Breast epithelium (tissue), 4 donors: ENCODE data around the gene THSD4. TPM values are rescaled to one million over a fixed set of nuclear protein-coding genes. Genes with fewer than 3 reads are reported as not detected.

Source experiments
- DNase-seq, 2 donors: peaks; one replicate each; pipeline ENCODE4 v3.0.0-alpha.2; 2019; ENCODE audit warnings: low spot score in 2 of 2
- H3K27ac ChIP-seq, 2 donors: fragments of 200-600 bp; sonication (generic) in 1 of 2; one replicate each; pipeline ENCODE4 v1.5.1; 2016 to 2019; ENCODE audit warnings: mild to moderate bottlenecking in 1 of 2
- H3K27me3 ChIP-seq, 2 donors: fragments of 200-600 bp; sonication (generic) in 1 of 2; one replicate each; pipeline versions ENCODE4 v1.5.1 to v1.6.0; 2017 to 2019; ENCODE audit warnings: control low read depth in 1 of 2, mild to moderate bottlenecking in 1 of 2
- H3K36me3 ChIP-seq: fragments of 200-600 bp; one replicate; pipeline ENCODE4 v1.5.1; 2019
- H3K4me1 ChIP-seq, 2 donors: fragments of 200-600 bp; sonication (generic); one replicate each; pipeline ENCODE4 v1.5.1; 2016 to 2019; ENCODE audit warnings: control low read depth in 1 of 2
- H3K4me3 ChIP-seq, 3 donors: fragments of 200-600 bp; sonication (generic); 1 replicate in 2 of 3; 2 replicates in 1 of 3; pipeline ENCODE4 v1.5.1; 2016 to 2019; ENCODE audit warnings: mild to moderate bottlenecking in 3 of 3, moderate library complexity in 2 of 3
- H3K9me3 ChIP-seq, 2 donors: fragments of 200-600 bp; sonication (generic) in 1 of 2; one replicate each; pipeline ENCODE4 v1.5.1; 2016 to 2019; ENCODE audit warnings: control low read depth in 1 of 2
- CTCF ChIP-seq, 3 donors: fragments of 450-650 bp; IDR thresholded peaks; one replicate each; pipeline ENCODE4 v1.5.1; 2016 to 2017; ENCODE audit warnings: antibody characterized with exemption in 3 of 3, mild to moderate bottlenecking in 3 of 3, moderate library complexity in 3 of 3
- POLR2A ChIP-seq: fragments of 450-650 bp; IDR thresholded peaks from one replicate; pipeline ENCODE4 v1.6.1; 2016; ENCODE audit warnings: antibody characterized with exemption, mild to moderate bottlenecking, moderate library complexity
- POLR2AphosphoS5 ChIP-seq, 3 donors: sonication (generic); formaldehyde crosslinking; IDR thresholded peaks; one replicate each; pipeline ENCODE4 v1.6.1; 2017; ENCODE audit warnings: antibody characterized with exemption in 3 of 3
- intact Hi-C: fragments of 100-400 bp; cut with DNase I; formaldehyde crosslinking; loops from one replicate; pipeline ENCODE4 v1.15.1; 2023; ENCODE audit warnings: low total_unique reads
- total RNA-seq, 3 donors: library from RNA; depleted of rRNA; stranded (reverse); fragments of >200 nt; gene quantifications; one replicate each; pipeline ENCODE4 v1.1.0, GENCODE V29; 2016

THSD4 gene
- total RNA-seq, 3 donors from 2014 or later, result 0.64 to 58.7 (median 41.3) TPM

GRCh38 chr15:71650603-71651002 lies 535.3 kb downstream of the THSD4 start:
- H3K27me3 ChIP-seq, result no peaks in the 10 kb centered on the region
- no peak for TF ChIP-seq CTCF (IDR thresholded peaks at IDR 0.05)
- TF ChIP-seq POLR2AphosphoS5 (IDR thresholded peaks at IDR 0.05), result no peak
- TF ChIP-seq POLR2A, result no peak
- intact Hi-C loops, result no loop called here
- H3K36me3 ChIP-seq, result no peaks in the 10 kb centered on the region
- no peak for DNase-seq
- no peak overlapping the region for H3K4me3 ChIP-seq
- no peak overlapping the region for H3K27ac ChIP-seq
- H3K4me1 ChIP-seq, result no peaks in the 10 kb centered on the region
- no peaks in the 10 kb centered on the region for H3K9me3 ChIP-seq

- TF ChIP-seq CTCF (IDR thresholded peaks at IDR 0.05) (peak; percentile 12 to 33 (median 33)), POLR2AphosphoS5 (IDR thresholded peaks at IDR 0.05) (no peak)
- no peaks in the 10 kb centered on the region for H3K9me3 ChIP-seq
- H3K36me3 ChIP-seq, result no peaks in the 10 kb centered on the region
- peak overlapping the region; percentile 27 to 41 for H3K27ac ChIP-seq
- no peaks in the 10 kb centered on the region for H3K27me3 ChIP-seq
- H3K4me3 ChIP-seq, result no peak overlapping the region
- no peak for DNase-seq
- intact Hi-C loops, result no loop called here
- H3K4me1 ChIP-seq, result no peaks in the 10 kb centered on the region
These were observed 536.5 kb downstream of the THSD4 start for GRCh38 chr15:71651750-71652186.

GRCh38 chr15:71654042-71654719 lies 538.9 kb downstream of the THSD4 start:
- Histone ChIP-seq H3K4me3 (no peak overlapping the region), H3K27ac (peak overlapping the region; percentile 64 to 85), H3K4me1 (no peaks in the 10 kb centered on the region), H3K9me3 (no peaks in the 10 kb centered on the region), H3K36me3 (no peaks in the 10 kb centered on the region), H3K27me3 (no peaks in the 10 kb centered on the region)
- TF ChIP-seq CTCF (IDR thresholded peaks at IDR 0.05) (no peak), POLR2AphosphoS5 (IDR thresholded peaks at IDR 0.05) (no peak), POLR2A (no peak)
- intact Hi-C loops, result no loop called here
- no peak for DNase-seq

DNA sequence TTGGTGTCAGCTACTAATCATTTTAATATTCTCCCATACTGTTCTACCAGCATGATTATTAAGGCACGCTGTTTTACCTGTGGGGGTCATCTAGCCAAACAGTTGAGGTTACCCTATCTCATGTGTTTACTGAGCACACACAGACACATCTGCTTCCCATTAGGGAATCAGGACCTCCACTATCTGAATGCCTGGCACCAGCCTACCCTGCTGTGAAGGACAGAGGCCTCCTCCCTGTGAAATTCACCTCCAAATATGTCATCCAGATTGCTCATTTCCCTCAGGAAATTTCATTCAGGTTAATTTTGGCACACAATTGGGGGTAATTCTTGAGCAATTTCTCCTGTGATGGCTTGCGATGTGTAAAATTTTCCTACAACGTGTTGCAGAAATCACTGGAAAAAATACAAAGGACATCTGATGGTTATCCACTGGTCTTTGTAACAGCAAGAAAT lies 539.5 kb downstream of the THSD4 start:
- Histone ChIP-seq H3K4me3 (no peak overlapping the region), H3K9me3 (no peaks in the 10 kb centered on the region), H3K36me3 (no peaks in the 10 kb centered on the region), H3K4me1 (peaks cover 0 to 3% of the 10 kb centered on the region in 2 donors), H3K27ac (peak overlapping the region; percentile 64 to 85), H3K27me3 (no peaks in the 10 kb centered on the region)
- TF ChIP-seq POLR2AphosphoS5 (IDR thresholded peaks at IDR 0.05) (peak in 2 of 3 donors; percentile 25 to 58), CTCF (IDR thresholded peaks at IDR 0.05) (no peak)
- DNase-seq, result no peak
- intact Hi-C loops, result no loop called here

GRCh38 chr15:71656425-71656824 lies 541.2 kb downstream of the THSD4 start:
- Histone ChIP-seq H3K27ac (no peak overlapping the region), H3K4me1 (peaks cover 0 to 5% of the 10 kb centered on the region in 2 donors), H3K36me3 (no peaks in the 10 kb centered on the region), H3K4me3 (no peak overlapping the region), H3K27me3 (no peaks in the 10 kb centered on the region), H3K9me3 (no peaks in the 10 kb centered on the region)
- no peak for TF ChIP-seq CTCF (IDR thresholded peaks at IDR 0.05)
- TF ChIP-seq POLR2AphosphoS5 (IDR thresholded peaks at IDR 0.05), result no peak
- no peak for TF ChIP-seq POLR2A
- DNase-seq, result no peak
- intact Hi-C loops, result no loop called here
